Naive B cell (primary cell): ENCODE measurements around the gene S100A9. TPM values are rescaled to one million over a fixed set of nuclear protein-coding genes. Genes with fewer than 3 reads are reported as not detected.

Experiments
- ATAC-seq, 2 donors: fragments of 150-1000 bp; cut with Tn5 transposase; 2 replicates each; pipeline ENCODE4 v1.10.0; 2021; ENCODE audit warnings: low read depth in 2 of 2, mild to moderate bottlenecking in 2 of 2, moderate library complexity in 2 of 2
- DNase-seq: peaks from one replicate; pipeline ENCODE4 v3.0.0; 2022
- H3K27ac Mint-ChIP-seq, 6 donors: one replicate each; pipeline ENCODE4 v1.8.0; 2020 to 2022; ENCODE audit warnings: mild to moderate bottlenecking in 6 of 6, mixed read lengths in 6 of 6, moderate library complexity in 5 of 6, inconsistent platforms in 2 of 6
- H3K27me3 Mint-ChIP-seq, 3 donors: one replicate each; pipeline ENCODE4 v1.8.0; 2021 to 2022; ENCODE audit warnings: mixed read lengths in 3 of 3, mild to moderate bottlenecking in 1 of 3
- H3K36me3 Mint-ChIP-seq, 2 donors: one replicate each; pipeline ENCODE4 v1.8.0; 2020 to 2022; ENCODE audit warnings: mixed read lengths in 2 of 2, inconsistent platforms in 1 of 2, mild to moderate bottlenecking in 1 of 2
- H3K4me1 Mint-ChIP-seq, 3 donors: one replicate each; pipeline ENCODE4 v1.8.0; 2020 to 2022; ENCODE audit warnings: mixed read lengths in 3 of 3, inconsistent platforms in 1 of 3, mild to moderate bottlenecking in 1 of 3, moderate library complexity in 1 of 3
- H3K4me3 Mint-ChIP-seq, 8 donors: one replicate each; pipeline ENCODE4 v1.8.0; 2020 to 2022; ENCODE audit warnings: mild to moderate bottlenecking in 8 of 8, mixed read lengths in 8 of 8, moderate library complexity in 8 of 8, inconsistent platforms in 2 of 8
- H3K9me3 Mint-ChIP-seq, 7 donors: one replicate each; pipeline ENCODE4 v1.8.0; 2020 to 2022; ENCODE audit warnings: mixed read lengths in 7 of 7, mild to moderate bottlenecking in 5 of 7, inconsistent platforms in 2 of 7, moderate library complexity in 1 of 7
- polyA plus RNA-seq, 6 donors: library from polyadenylated mRNA; unstranded; fragments of 300-500 nt; fragmentation: Illumina TruSeq; gene quantifications; one replicate each; pipeline ENCODE4 v1.2.3, GENCODE V29; 2021; ENCODE audit warnings: low read depth in 6 of 6

The S100A9 gene
- polyA plus RNA-seq, 6 donors from 2014 or later = 14.4 to 194 (median 48.2) TPM

DNA sequence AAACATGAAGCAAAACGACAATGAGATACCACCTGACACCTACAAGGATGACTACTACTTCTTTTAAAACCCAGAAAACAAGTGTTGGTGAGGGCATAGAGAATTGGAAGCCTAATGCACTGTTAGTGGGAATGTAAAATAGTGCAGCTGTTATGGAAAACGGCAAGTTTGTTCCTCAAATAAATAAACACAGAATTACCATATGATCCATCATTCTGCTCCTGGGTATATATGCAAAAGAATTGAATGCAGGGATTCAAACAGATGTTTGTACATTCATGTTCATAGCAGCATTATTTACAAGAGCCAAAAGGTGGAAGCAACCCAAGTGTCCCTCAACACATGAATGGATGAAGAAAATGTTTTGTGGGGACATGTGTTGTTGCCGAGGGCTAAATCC lies 34.6 kb downstream of the S100A9 start:
- DNase-seq = no peak
- no peaks in the 10 kb centered on the region for H3K4me1 Mint-ChIP-seq
- no peak overlapping the region for H3K4me3 Mint-ChIP-seq
- no peaks in the 10 kb centered on the region for H3K36me3 Mint-ChIP-seq
- H3K9me3 Mint-ChIP-seq = no peaks in the 10 kb centered on the region
- ATAC-seq = no peak
- peaks cover 24 to 67% (median 60%) of the 10 kb centered on the region in 3 donors for H3K27me3 Mint-ChIP-seq
- H3K27ac Mint-ChIP-seq = no peak overlapping the region

GRCh38 chr1:153392822-153393221 lies 35.2 kb downstream of the S100A9 start:
- DNase-seq (no peak), ATAC-seq (no peak)
- H3K4me3 Mint-ChIP-seq = no peak overlapping the region
- H3K4me1 Mint-ChIP-seq = no peaks in the 10 kb centered on the region
- no peak overlapping the region for H3K27ac Mint-ChIP-seq
- peaks cover 24 to 65% (median 61%) of the 10 kb centered on the region in 3 donors for H3K27me3 Mint-ChIP-seq
- no peaks in the 10 kb centered on the region for H3K9me3 Mint-ChIP-seq
- no peaks in the 10 kb centered on the region for H3K36me3 Mint-ChIP-seq

DNA sequence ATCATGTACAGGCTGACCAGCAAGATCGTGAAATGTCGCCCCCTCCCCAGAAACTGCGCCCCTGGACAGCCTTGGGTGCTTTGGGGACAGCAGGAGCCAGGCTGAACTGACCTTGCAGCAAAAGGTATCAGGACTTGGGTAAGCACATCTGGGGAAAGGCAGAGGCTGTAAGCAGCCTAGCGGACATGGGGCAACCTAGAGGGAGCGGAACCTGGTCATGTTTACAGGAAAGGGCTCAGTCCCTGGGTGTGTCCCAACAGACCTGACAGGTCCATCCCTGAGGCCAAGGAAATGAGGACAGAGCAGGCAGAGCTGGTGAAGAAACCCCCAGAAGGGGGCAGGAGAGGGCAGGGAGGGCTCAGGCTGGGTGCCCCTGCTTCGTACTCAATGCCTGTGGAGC lies 36.3 kb downstream of the S100A9 start:
- no peaks in the 10 kb centered on the region for H3K36me3 Mint-ChIP-seq
- no peaks in the 10 kb centered on the region for H3K4me1 Mint-ChIP-seq
- no peak overlapping the region for H3K4me3 Mint-ChIP-seq
- H3K27ac Mint-ChIP-seq = no peak overlapping the region
- H3K27me3 Mint-ChIP-seq = peaks cover 24 to 69% (median 65%) of the 10 kb centered on the region in 3 donors
- DNase-seq = no peak
- H3K9me3 Mint-ChIP-seq = no peaks in the 10 kb centered on the region
- no peak for ATAC-seq

GRCh38 chr1:153394391-153394790 lies 36.7 kb downstream of the S100A9 start:
- DNase-seq (no peak), ATAC-seq (no peak)
- Mint-ChIP-seq H3K4me3 (no peak overlapping the region), H3K27me3 (peaks cover 24 to 70% (median 67%) of the 10 kb centered on the region in 3 donors), H3K36me3 (no peaks in the 10 kb centered on the region), H3K4me1 (no peaks in the 10 kb centered on the region), H3K27ac (no peak overlapping the region), H3K9me3 (no peaks in the 10 kb centered on the region)

- H3K27me3 Mint-ChIP-seq = peaks cover 16 to 71% (median 65%) of the 10 kb centered on the region in 3 donors
- no peaks in the 10 kb centered on the region for H3K36me3 Mint-ChIP-seq
- no peaks in the 10 kb centered on the region for H3K9me3 Mint-ChIP-seq
- H3K4me1 Mint-ChIP-seq = no peaks in the 10 kb centered on the region
- H3K4me3 Mint-ChIP-seq = no peak overlapping the region
- no peak for DNase-seq
- ATAC-seq = no peak
- no peak overlapping the region for H3K27ac Mint-ChIP-seq
These were observed 37.6 kb downstream of the S100A9 start for GRCh38 chr1:153395136-153395685.

DNA sequence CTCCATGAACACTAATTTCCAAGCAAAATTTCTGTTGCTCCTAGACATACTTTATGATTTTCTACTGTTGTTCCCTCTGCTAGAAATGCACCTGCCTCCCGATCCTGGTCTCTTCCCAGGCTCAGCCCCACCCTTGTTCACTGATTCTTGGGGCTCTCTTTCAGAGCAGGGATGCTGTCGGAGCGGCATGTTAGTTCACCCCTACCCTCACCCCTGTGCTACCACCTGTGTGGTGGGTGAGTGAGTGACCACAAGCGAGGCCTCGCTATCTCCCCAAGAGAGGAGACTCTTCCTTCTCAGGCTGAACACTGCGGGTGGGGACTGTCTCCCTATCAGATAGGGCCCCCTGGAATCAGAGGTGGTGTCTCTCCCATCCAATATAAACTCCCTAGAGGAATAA lies 38.1 kb downstream of the S100A9 start:
- DNase-seq = no peak
- Mint-ChIP-seq H3K4me3 (no peak overlapping the region), H3K9me3 (no peaks in the 10 kb centered on the region), H3K27me3 (peaks cover 16 to 72% (median 63%) of the 10 kb centered on the region in 3 donors), H3K4me1 (no peaks in the 10 kb centered on the region), H3K27ac (no peak overlapping the region), H3K36me3 (no peaks in the 10 kb centered on the region)
- ATAC-seq = no peak

DNA sequence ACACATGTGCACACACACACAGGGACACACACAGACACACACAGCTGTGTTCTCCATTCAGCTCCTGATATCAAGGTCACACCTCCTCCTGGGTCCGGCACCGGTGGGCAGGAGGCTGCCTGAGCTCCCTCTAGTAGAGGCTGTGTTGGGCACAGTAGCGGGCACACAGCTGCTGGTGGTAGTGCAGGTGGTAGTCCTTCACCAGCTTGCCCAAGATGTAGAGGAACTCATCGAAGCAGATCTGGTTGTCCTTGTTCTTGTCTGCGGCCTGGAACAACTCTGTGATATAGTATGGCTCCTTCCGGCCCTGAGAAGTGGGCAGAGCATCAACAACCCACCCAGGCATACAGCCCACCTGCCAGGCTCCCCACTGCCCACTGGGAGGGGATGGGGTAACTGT lies 38.8 kb downstream of the S100A9 start:
- Mint-ChIP-seq H3K4me3 (no peak overlapping the region), H3K9me3 (no peaks in the 10 kb centered on the region), H3K36me3 (no peaks in the 10 kb centered on the region), H3K27ac (no peak overlapping the region), H3K27me3 (peaks cover 16 to 66% (median 62%) of the 10 kb centered on the region in 3 donors), H3K4me1 (no peaks in the 10 kb centered on the region)
- DNase-seq = no peak
- ATAC-seq = no peak

GRCh38 chr1:153397051-153397923 lies 39.6 kb downstream of the S100A9 start:
- Mint-ChIP-seq H3K9me3 (no peaks in the 10 kb centered on the region), H3K27ac (no peak overlapping the region), H3K4me1 (no peaks in the 10 kb centered on the region), H3K27me3 (peaks cover 12 to 63% (median 62%) of the 10 kb centered on the region in 3 donors), H3K36me3 (no peaks in the 10 kb centered on the region), H3K4me3 (no peak overlapping the region)
- no peak for DNase-seq
- no peak for ATAC-seq

GRCh38 chr1:153397924-153398651 lies 40.4 kb downstream of the S100A9 start:
- Mint-ChIP-seq H3K4me1 (no peaks in the 10 kb centered on the region), H3K4me3 (no peak overlapping the region), H3K36me3 (no peaks in the 10 kb centered on the region), H3K27ac (no peak overlapping the region), H3K27me3 (peaks cover 11 to 60% (median 59%) of the 10 kb centered on the region in 3 donors), H3K9me3 (no peaks in the 10 kb centered on the region)
- DNase-seq (no peak), ATAC-seq (no peak)

GRCh38 chr1:153399401-153400055 lies 41.9 kb downstream of the S100A9 start:
- H3K4me1 Mint-ChIP-seq = no peaks in the 10 kb centered on the region
- peaks cover 26 to 60% (median 52%) of the 10 kb centered on the region in 3 donors for H3K27me3 Mint-ChIP-seq
- no peak overlapping the region for H3K4me3 Mint-ChIP-seq
- H3K27ac Mint-ChIP-seq = no peak overlapping the region
- peaks cover 0 to under 1% (median 0%) of the 10 kb centered on the region in 7 donors for H3K9me3 Mint-ChIP-seq
- ATAC-seq (no peak), DNase-seq (no peak)
- H3K36me3 Mint-ChIP-seq = no peaks in the 10 kb centered on the region

DNA sequence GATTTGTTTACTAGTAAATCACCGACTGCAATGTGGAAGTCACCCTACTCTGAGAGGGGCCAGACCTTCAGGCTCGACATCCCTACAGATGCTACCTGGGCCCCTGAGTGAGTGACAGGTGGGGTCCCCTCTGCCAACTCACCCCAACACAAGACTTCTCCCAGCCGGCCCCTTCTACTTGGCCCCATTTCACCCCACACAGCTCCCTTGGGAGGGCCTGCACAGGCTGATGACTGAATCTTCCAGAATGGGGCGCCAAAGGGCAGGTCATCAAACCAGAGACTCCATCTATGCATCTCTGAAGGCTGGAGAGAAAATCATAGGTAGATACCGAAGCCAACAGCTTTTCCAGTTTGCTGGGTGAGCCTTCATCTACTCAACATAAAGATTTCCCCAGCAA lies 42.6 kb downstream of the S100A9 start:
- no peaks in the 10 kb centered on the region for H3K4me1 Mint-ChIP-seq
- peaks cover 0 to 3% (median 0%) of the 10 kb centered on the region in 7 donors for H3K9me3 Mint-ChIP-seq
- H3K4me3 Mint-ChIP-seq = no peak overlapping the region
- H3K27me3 Mint-ChIP-seq = peaks cover 28 to 53% (median 46%) of the 10 kb centered on the region in 3 donors
- ATAC-seq (no peak), DNase-seq (no peak)
- H3K27ac Mint-ChIP-seq = no peak overlapping the region
- H3K36me3 Mint-ChIP-seq = no peaks in the 10 kb centered on the region

- Mint-ChIP-seq H3K4me1 (no peaks in the 10 kb centered on the region), H3K4me3 (no peak overlapping the region), H3K27ac (no peak overlapping the region), H3K9me3 (peaks cover 0 to 3% (median 0%) of the 10 kb centered on the region in 7 donors), H3K36me3 (no peaks in the 10 kb centered on the region), H3K27me3 (peaks cover 24 to 48% (median 46%) of the 10 kb centered on the region in 3 donors)
- DNase-seq = no peak
- no peak for ATAC-seq
These were observed 43.8 kb downstream of the S100A9 start for GRCh38 chr1:153401461-153401860.

- H3K27ac Mint-ChIP-seq = no peak overlapping the region
- no peak overlapping the region for H3K4me3 Mint-ChIP-seq
- no peak for DNase-seq
- no peak for ATAC-seq
- no peaks in the 10 kb centered on the region for H3K36me3 Mint-ChIP-seq
- no peaks in the 10 kb centered on the region for H3K4me1 Mint-ChIP-seq
- H3K9me3 Mint-ChIP-seq = peaks cover 0 to 3% (median 0%) of the 10 kb centered on the region in 7 donors
- peaks cover 26 to 47% (median 46%) of the 10 kb centered on the region in 3 donors for H3K27me3 Mint-ChIP-seq
These were observed 44.6 kb downstream of the S100A9 start for GRCh38 chr1:153402226-153402625.
